GM19025 (cell line): Measurements from ENCODE around the gene AGBL4.

Experiments used
- ATAC-seq: cut with Tn5 transposase; IDR thresholded peaks from one replicate; pipeline ENCODE4 v1.9.1; 2021; ENCODE audit warnings: mild to moderate bottlenecking, low read depth, moderate library complexity; ENCODE audit not compliant: unreplicated experiment

Gene AGBL4

GRCh38 chr1:48576565-48576964 is 1447.2 kb downstream of the AGBL4 start:
- ATAC-seq: no peak

- peak; percentile 63 for ATAC-seq
These were observed 1451.0 kb downstream of the AGBL4 start for GRCh38 chr1:48572646-48573258.

- ATAC-seq: no peak
These were observed 1451.6 kb downstream of the AGBL4 start for GRCh38 chr1:48572134-48572533.

- ATAC-seq: no peak
These were observed 1452.3 kb downstream of the AGBL4 start for GRCh38 chr1:48571303-48571987.

- no peak for ATAC-seq
These were observed 1453.2 kb downstream of the AGBL4 start for GRCh38 chr1:48570568-48570967.

GRCh38 chr1:48568501-48568900 is 1455.3 kb downstream of the AGBL4 start:
- ATAC-seq: no peak

- no peak for ATAC-seq
These were observed 1457.3 kb downstream of the AGBL4 start for GRCh38 chr1:48566492-48566891.

GRCh38 chr1:48563021-48563420 is 1460.7 kb downstream of the AGBL4 start:
- ATAC-seq: no peak

GRCh38 chr1:48561444-48561843 is 1462.3 kb downstream of the AGBL4 start:
- ATAC-seq: no peak

GRCh38 chr1:48560577-48560976 is 1463.2 kb downstream of the AGBL4 start:
- no peak for ATAC-seq

GRCh38 chr1:48560116-48560515 is 1463.6 kb downstream of the AGBL4 start:
- ATAC-seq: no peak

GRCh38 chr1:48558366-48558765 is 1465.4 kb downstream of the AGBL4 start:
- ATAC-seq: no peak

GRCh38 chr1:48556186-48556850 is 1467.4 kb downstream of the AGBL4 start:
- no peak for ATAC-seq

- ATAC-seq: no peak
These were observed 1468.5 kb downstream of the AGBL4 start for GRCh38 chr1:48555271-48555670.

- no peak for ATAC-seq
These were observed 1470.7 kb downstream of the AGBL4 start for GRCh38 chr1:48552903-48553606.

- no peak for ATAC-seq
These were observed 1471.3 kb downstream of the AGBL4 start for GRCh38 chr1:48552420-48552819.

- no peak for ATAC-seq
These were observed 1474.8 kb downstream of the AGBL4 start for GRCh38 chr1:48548985-48549384.

- ATAC-seq: no peak
These were observed 1476.1 kb downstream of the AGBL4 start for GRCh38 chr1:48547561-48548220.

- no peak for ATAC-seq
These were observed 1479.9 kb downstream of the AGBL4 start for GRCh38 chr1:48543854-48544253.

GRCh38 chr1:48540587-48540986 is 1483.2 kb downstream of the AGBL4 start:
- ATAC-seq: no peak

GRCh38 chr1:48536477-48536876 is 1487.3 kb downstream of the AGBL4 start:
- no peak for ATAC-seq
